HG02610 (cell line): Measurements from ENCODE around the gene DLG2.
"Not testable (repeated sequence)": the region's sequence is repeated elsewhere in the genome, so short reads cannot be mapped to it uniquely, and the experiment has no call there.

ENCODE experiments used
- ATAC-seq: cut with Tn5 transposase; IDR thresholded peaks from one replicate; pipeline ENCODE4 v1.9.1; 2021; ENCODE audit warnings: mild to moderate bottlenecking, moderate library complexity; ENCODE audit not compliant: unreplicated experiment

The DLG2 gene

GRCh38 chr11:84865791-84866535 is 761.2 kb downstream of the DLG2 start:
- no peak for ATAC-seq

GRCh38 chr11:84865257-84865656 is 761.9 kb downstream of the DLG2 start:
- no peak for ATAC-seq

- ATAC-seq = no peak
These were observed 769.4 kb downstream of the DLG2 start for GRCh38 chr11:84857746-84858145.

GRCh38 chr11:84855508-84856245 is 771.5 kb downstream of the DLG2 start:
- ATAC-seq = no peak

- no peak for ATAC-seq
These were observed 772.7 kb downstream of the DLG2 start for GRCh38 chr11:84854498-84854880.

GRCh38 chr11:84853841-84854497 is 773.2 kb downstream of the DLG2 start:
- ATAC-seq = no peak

GRCh38 chr11:84847842-84848241 is 779.3 kb downstream of the DLG2 start:
- ATAC-seq = no peak

GRCh38 chr11:84840201-84840600 is 786.9 kb downstream of the DLG2 start:
- not testable (repeated sequence) for ATAC-seq

- no peak for ATAC-seq
These were observed 789.6 kb downstream of the DLG2 start for GRCh38 chr11:84837402-84838069.

- no peak for ATAC-seq
These were observed 790.8 kb downstream of the DLG2 start for GRCh38 chr11:84836371-84836770.

- ATAC-seq = no peak
These were observed 793.6 kb downstream of the DLG2 start for GRCh38 chr11:84833488-84834088.

- ATAC-seq = no peak
These were observed 796.8 kb downstream of the DLG2 start for GRCh38 chr11:84830372-84830771.

- ATAC-seq = no peak
These were observed 798.0 kb downstream of the DLG2 start for GRCh38 chr11:84829162-84829561.

- ATAC-seq = no peak
These were observed 798.5 kb downstream of the DLG2 start for GRCh38 chr11:84828616-84829015.

- no peak for ATAC-seq
These were observed 802.0 kb downstream of the DLG2 start for GRCh38 chr11:84825106-84825660.

GRCh38 chr11:84824624-84825023 is 802.5 kb downstream of the DLG2 start:
- ATAC-seq = no peak

GRCh38 chr11:84819537-84819936 is 807.6 kb downstream of the DLG2 start:
- ATAC-seq = no peak

- ATAC-seq = no peak
These were observed 808.0 kb downstream of the DLG2 start for GRCh38 chr11:84819128-84819527.

GRCh38 chr11:84817998-84818397 is 809.1 kb downstream of the DLG2 start:
- no peak for ATAC-seq

- ATAC-seq = no peak
These were observed 814.6 kb downstream of the DLG2 start for GRCh38 chr11:84812471-84812969.
